ENCODE results near the gene GALNT18.

DNA sequence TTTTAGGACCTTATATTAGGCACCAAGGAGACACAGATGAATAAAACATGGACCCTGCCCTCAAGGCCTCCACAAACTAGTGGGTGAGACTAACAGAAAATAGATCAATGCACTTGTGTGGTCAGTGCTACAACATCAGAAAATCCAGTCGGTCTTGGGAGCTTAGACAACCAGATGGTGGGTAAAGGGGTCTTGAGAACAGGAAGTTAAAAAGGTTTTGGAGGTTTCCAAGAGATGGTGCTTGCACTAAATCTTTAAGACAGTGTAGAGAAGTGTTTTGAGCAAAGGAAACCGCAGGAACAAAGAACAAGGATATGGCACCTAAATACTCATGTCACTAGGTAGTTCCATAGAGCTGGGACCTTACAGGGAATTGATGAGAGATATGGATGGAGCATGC is 56.2 kb downstream of the GALNT18 start:
- TF ChIP-seq OSR1 (CRISPR knock-in tag; IDR thresholded peaks at IDR 0.05) (no peak), RARB (CRISPR knock-in tag; IDR thresholded peaks at IDR 0.05) (no peak), ZC3H10 (CRISPR knock-in tag; IDR thresholded peaks at IDR 0.05) (no peak), ZNF70 (CRISPR knock-in tag; IDR thresholded peaks at IDR 0.05) (no peak), ZFP30 (CRISPR knock-in tag; IDR thresholded peaks at IDR 0.05) (no peak), ARNTL (CRISPR knock-in tag; IDR thresholded peaks at IDR 0.05; ENCODE audit: borderline replicate concordance, low read depth) (no peak), TOX (CRISPR knock-in tag; IDR thresholded peaks at IDR 0.05; ENCODE audit: borderline replicate concordance) (no peak), ISL1 (CRISPR knock-in tag; IDR thresholded peaks at IDR 0.05) (no peak), ESRRG (CRISPR knock-in tag; IDR thresholded peaks at IDR 0.05) (no peak), ZNF565 (CRISPR knock-in tag; conservative IDR thresholded peaks at IDR 0.05; ENCODE audit: low read depth) (no peak)
- TF ChIP-seq, protein P1, sequence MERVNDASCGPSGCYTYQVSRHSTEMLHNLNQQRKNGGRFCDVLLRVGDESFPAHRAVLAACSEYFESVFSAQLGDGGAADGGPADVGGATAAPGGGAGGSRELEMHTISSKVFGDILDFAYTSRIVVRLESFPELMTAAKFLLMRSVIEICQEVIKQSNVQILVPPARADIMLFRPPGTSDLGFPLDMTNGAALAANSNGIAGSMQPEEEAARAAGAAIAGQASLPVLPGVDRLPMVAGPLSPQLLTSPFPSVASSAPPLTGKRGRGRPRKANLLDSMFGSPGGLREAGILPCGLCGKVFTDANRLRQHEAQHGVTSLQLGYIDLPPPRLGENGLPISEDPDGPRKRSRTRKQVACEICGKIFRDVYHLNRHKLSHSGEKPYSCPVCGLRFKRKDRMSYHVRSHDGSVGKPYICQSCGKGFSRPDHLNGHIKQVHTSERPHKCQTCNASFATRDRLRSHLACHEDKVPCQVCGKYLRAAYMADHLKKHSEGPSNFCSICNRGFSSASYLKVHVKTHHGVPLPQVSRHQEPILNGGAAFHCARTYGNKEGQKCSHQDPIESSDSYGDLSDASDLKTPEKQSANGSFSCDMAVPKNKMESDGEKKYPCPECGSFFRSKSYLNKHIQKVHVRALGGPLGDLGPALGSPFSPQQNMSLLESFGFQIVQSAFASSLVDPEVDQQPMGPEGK (CRISPR knock-in tag; IDR thresholded peaks at IDR 0.05; ENCODE audit: borderline replicate concordance): no peak
- TF ChIP-seq, protein P2, sequence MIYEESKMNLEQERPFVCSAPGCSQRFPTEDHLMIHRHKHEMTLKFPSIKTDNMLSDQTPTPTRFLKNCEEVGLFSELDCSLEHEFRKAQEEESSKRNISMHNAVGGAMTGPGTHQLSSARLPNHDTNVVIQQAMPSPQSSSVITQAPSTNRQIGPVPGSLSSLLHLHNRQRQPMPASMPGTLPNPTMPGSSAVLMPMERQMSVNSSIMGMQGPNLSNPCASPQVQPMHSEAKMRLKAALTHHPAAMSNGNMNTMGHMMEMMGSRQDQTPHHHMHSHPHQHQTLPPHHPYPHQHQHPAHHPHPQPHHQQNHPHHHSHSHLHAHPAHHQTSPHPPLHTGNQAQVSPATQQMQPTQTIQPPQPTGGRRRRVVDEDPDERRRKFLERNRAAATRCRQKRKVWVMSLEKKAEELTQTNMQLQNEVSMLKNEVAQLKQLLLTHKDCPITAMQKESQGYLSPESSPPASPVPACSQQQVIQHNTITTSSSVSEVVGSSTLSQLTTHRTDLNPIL (CRISPR knock-in tag; IDR thresholded peaks at IDR 0.05; ENCODE audit: low read depth): no peak

Measured in SK-N-SH treated with all-trans-retinoic acid at 6 μM for 48 hours (cell line).